GM12891 (cell line): Measurements from ENCODE around the gene CAPN5.

Experiments used
- DNase-seq: peaks from one replicate; pipeline ENCODE4 v3.0.0; 2011; ENCODE audit warnings: low spot score; ENCODE audit not compliant: insufficient read length
- FAIRE-seq: peaks from 2 replicates; lab custom pipeline; 2011; peaks lifted over from hg19 to GRCh38; lab: Jason Lieb, UNC
- PAX5 ChIP-seq: IDR thresholded peaks from 2 replicates; pipeline ENCODE4 v1.6.1; 2011; ENCODE audit warnings: low read length, moderate library complexity, mild to moderate bottlenecking; ENCODE audit not compliant: insufficient read depth, severe bottlenecking
- POLR2A ChIP-seq: IDR thresholded peaks from 2 replicates; pipeline ENCODE4 v1.6.1; 2011; ENCODE audit warnings: low read depth, low read length, control low read depth
- POLR2AphosphoS5 ChIP-seq: IDR thresholded peaks from 2 replicates; pipeline ENCODE4 v1.6.1; 2011; ENCODE audit warnings: low read depth, low read length, control low read depth
- POU2F2 ChIP-seq: IDR thresholded peaks from 2 replicates; pipeline ENCODE4 v1.6.1; 2011; ENCODE audit warnings: low read depth, mild to moderate bottlenecking, control low read depth, low read length, moderate library complexity
- SPI1 ChIP-seq: IDR thresholded peaks from 2 replicates; pipeline ENCODE4 v1.6.1; 2011; ENCODE audit warnings: low read depth, low read length, control low read depth
- TAF1 ChIP-seq: IDR thresholded peaks from 2 replicates; pipeline ENCODE4 v1.6.1; 2011; ENCODE audit warnings: low read depth, low read length, control low read depth

CAPN5 gene

GRCh38 chr11:77103319-77103718, 36.5 kb downstream of the CAPN5 start:
- no peak for DNase-seq
- no peak for TF ChIP-seq SPI1
- TF ChIP-seq POLR2A: no peak
- no peak for TF ChIP-seq TAF1
- no peak for TF ChIP-seq POLR2AphosphoS5
- TF ChIP-seq POU2F2: no peak
- no peak for TF ChIP-seq PAX5
- no peak for FAIRE-seq

DNA sequence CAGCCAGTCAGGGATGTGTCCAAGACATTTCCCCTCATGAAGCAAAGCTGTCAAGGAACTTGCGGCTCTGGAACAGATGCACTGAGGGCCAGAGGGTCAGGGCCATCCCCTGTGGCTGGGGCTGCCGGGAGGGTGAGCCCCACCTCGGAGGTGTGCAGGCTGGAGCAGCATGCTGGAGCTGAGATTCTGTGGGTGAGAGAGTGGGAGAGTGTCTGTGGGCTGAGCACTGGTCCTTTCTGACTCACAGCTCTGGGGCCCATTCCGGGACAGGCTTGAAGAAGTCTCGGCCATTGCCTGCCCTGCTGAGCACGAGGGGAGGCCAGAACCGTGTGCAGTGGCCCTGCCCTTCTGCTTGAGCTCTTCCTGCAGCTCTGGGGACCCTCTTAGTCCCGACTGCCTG, 38.0 kb downstream of the CAPN5 start:
- DNase-seq (no peak), FAIRE-seq (no peak)

GRCh38 chr11:77106321-77106720, 39.5 kb downstream of the CAPN5 start:
- no peak for DNase-seq
- no peak for FAIRE-seq
- TF ChIP-seq POLR2AphosphoS5 (no peak), POLR2A (no peak), PAX5 (no peak), POU2F2 (no peak), TAF1 (no peak), SPI1 (no peak)

More for the DNA sequence above, 38.0 kb downstream of the CAPN5 start:
- TF ChIP-seq SPI1 (no peak), POLR2AphosphoS5 (no peak), PAX5 (no peak), POLR2A (no peak), TAF1 (no peak), POU2F2 (no peak)

GRCh38 chr11:77106759-77107158, 40.0 kb downstream of the CAPN5 start:
- no peak for TF ChIP-seq POU2F2
- no peak for TF ChIP-seq TAF1
- no peak for TF ChIP-seq POLR2A
- no peak for TF ChIP-seq PAX5
- no peak for TF ChIP-seq SPI1
- TF ChIP-seq POLR2AphosphoS5: no peak
- FAIRE-seq (no peak), DNase-seq (no peak)

DNA sequence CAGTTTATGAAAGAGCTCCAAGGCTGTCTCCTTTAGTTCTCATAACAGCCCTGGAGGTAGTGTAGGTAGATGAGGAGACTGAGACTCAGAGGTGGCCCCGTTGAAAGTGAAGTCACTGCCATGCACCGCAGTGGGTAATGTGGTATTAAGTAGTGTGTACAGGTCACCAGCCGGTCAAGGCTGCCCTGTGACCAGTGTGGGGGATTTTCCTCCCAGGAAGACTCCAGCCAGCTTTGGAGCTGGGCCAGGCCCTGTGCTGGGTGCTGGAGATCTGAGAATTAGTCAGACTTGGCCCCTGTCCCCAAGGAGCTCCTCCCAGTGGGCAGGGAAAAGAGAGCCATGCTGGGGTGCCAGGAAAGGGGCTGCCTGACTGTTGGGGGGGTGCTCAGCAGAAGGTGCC, 41.2 kb downstream of the CAPN5 start:
- FAIRE-seq (no peak), DNase-seq (no peak)
- TF ChIP-seq SPI1: no peak

DNA sequence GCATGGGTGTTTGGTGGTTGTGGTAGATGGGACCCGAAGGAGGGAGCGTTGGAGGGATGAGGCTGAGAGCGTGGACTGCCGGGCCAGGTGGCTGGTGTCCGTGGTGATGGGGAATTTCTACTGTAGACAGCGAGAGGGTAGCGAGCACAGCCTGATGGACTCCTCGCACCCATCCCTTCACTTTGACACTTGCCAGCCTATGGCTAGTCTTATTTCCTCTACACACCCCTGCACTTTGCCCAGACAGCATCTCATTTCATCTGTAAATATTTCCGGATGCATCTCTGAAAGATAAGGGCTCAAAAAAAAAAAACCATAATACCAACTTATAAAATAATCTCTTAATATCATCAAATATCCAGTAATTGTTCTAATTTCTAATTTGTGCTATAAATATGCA, 41.7 kb downstream of the CAPN5 start:
- TF ChIP-seq PAX5 (no peak), POU2F2 (no peak), POLR2A (no peak), TAF1 (no peak), POLR2AphosphoS5 (no peak), SPI1 (no peak)
- FAIRE-seq: no peak
- no peak for DNase-seq

- no peak for TF ChIP-seq TAF1
- TF ChIP-seq PAX5: no peak
- no peak for TF ChIP-seq POLR2AphosphoS5
- TF ChIP-seq POLR2A: no peak
- no peak for TF ChIP-seq POU2F2
- TF ChIP-seq SPI1: no peak
- DNase-seq (no peak), FAIRE-seq (no peak)
Observed at GRCh38 chr11:77109236-77110019, 42.7 kb downstream of the CAPN5 start.

DNA sequence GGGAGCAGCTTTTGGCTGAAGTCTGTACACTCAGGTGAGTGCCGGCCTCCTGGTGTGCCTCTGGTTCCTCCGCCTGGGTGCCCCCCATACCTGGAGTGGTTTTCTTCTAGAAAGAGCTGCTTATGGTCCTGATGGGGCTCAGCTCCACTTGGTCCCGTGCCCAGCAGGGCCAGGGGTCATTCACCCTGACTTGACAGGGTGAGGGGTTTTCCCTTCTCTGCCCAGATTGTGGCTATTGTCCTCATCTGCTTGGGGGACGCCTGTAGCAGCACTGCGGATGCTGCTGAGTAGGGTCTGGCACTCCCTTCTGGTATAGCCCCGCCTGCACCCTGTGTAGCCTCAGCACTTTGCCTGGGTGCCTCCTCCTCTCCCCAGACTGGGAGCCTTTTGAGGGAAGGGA, 44.1 kb downstream of the CAPN5 start:
- DNase-seq (no peak), FAIRE-seq (no peak)
- no peak for TF ChIP-seq POLR2AphosphoS5
- TF ChIP-seq TAF1: no peak
- TF ChIP-seq POLR2A: no peak
- TF ChIP-seq POU2F2: no peak
- TF ChIP-seq PAX5: no peak
- no peak for TF ChIP-seq SPI1

- DNase-seq: no peak
- TF ChIP-seq POU2F2 (no peak), TAF1 (no peak), POLR2A (no peak), SPI1 (no peak), PAX5 (no peak), POLR2AphosphoS5 (no peak)
- FAIRE-seq: no peak
Observed at GRCh38 chr11:77111277-77111676, 44.5 kb downstream of the CAPN5 start.

GRCh38 chr11:77111946-77112345, 45.2 kb downstream of the CAPN5 start:
- DNase-seq (no peak), FAIRE-seq (no peak)

More at GRCh38 chr11:77111946-77112345, 45.2 kb downstream of the CAPN5 start:
- TF ChIP-seq POLR2A: no peak
- TF ChIP-seq POU2F2: no peak
- no peak for TF ChIP-seq TAF1
- TF ChIP-seq POLR2AphosphoS5: no peak
- TF ChIP-seq PAX5: no peak
- no peak for TF ChIP-seq SPI1
